GM23338 (cell line): ENCODE data around the gene CMKLR1. TPM values are rescaled to one million over a fixed set of nuclear protein-coding genes. Genes with fewer than 3 reads are reported as not detected.

Source experiments
- ATAC-seq: fragments of 200-7000 bp; cut with Tn5 transposase; 3 replicates; pipeline ENCODE4 v1.9.1; 2020
- DNase-seq: peaks from one replicate; pipeline ENCODE4 v3.0.0-alpha.2; 2015; ENCODE audit warnings: low spot score
- H2AFZ ChIP-seq: fragments of 200-600 bp; sonication (generic); 2 replicates; pipeline ENCODE4 v1.8.0; 2016; ENCODE audit warnings: antibody characterized with exemption, mild to moderate bottlenecking, moderate library complexity
- H3F3A ChIP-seq: fragments of 200-600 bp; sonication (generic); replicated peaks from 2 replicates; pipeline ENCODE4 v1.8.0; 2017; ENCODE audit warnings: antibody characterized with exemption, mixed run types, low read depth
- H3K27ac ChIP-seq: fragments of 200-600 bp; sonication (generic); 2 replicates; pipeline ENCODE4 v1.6.1; 2016; ENCODE audit warnings: low read depth
- H3K27me3 ChIP-seq: fragments of 200-600 bp; sonication (generic); 2 replicates; pipeline ENCODE4 v1.8.0; 2016; ENCODE audit warnings: mild to moderate bottlenecking, mixed run types, moderate library complexity; ENCODE audit not compliant: insufficient read depth
- H3K36me3 ChIP-seq: fragments of 200-600 bp; sonication (generic); 2 replicates; pipeline ENCODE4 v1.8.0; 2016; ENCODE audit warnings: mild to moderate bottlenecking; ENCODE audit not compliant: insufficient read depth
- H3K4me1 ChIP-seq: fragments of 200-600 bp; sonication (generic); 2 replicates; pipeline ENCODE4 v1.8.0; 2016; ENCODE audit warnings: mild to moderate bottlenecking, moderate library complexity; ENCODE audit not compliant: insufficient read depth
- H3K4me2 ChIP-seq: fragments of 200-600 bp; sonication (generic); 2 replicates; pipeline ENCODE4 v1.7.1; 2017; ENCODE audit warnings: mixed run types
- H3K4me3 ChIP-seq: fragments of 200-600 bp; sonication (generic); 2 replicates; pipeline ENCODE4 v1.6.1; 2016; ENCODE audit warnings: mixed run types
- H3K79me2 ChIP-seq: fragments of 200-600 bp; sonication (generic); replicated peaks from 2 replicates; pipeline ENCODE4 v1.8.0; 2017; ENCODE audit warnings: mild to moderate bottlenecking; ENCODE audit not compliant: insufficient read depth
- H3K9me2 ChIP-seq: fragments of 200-600 bp; sonication (generic); 2 replicates; pipeline ENCODE4 v1.8.0; 2017; ENCODE audit not compliant: insufficient read depth
- H4K20me1 ChIP-seq: fragments of 200-600 bp; sonication (generic); replicated peaks from 2 replicates; pipeline ENCODE4 v1.8.0; 2017; ENCODE audit warnings: mild to moderate bottlenecking; ENCODE audit not compliant: insufficient read depth
- H3K27ac Mint-ChIP-seq: 2 replicates; pipeline ENCODE4 v1.8.0; 2020; ENCODE audit warnings: inconsistent platforms, mild to moderate bottlenecking, moderate library complexity, mixed read lengths
- H3K27me3 Mint-ChIP-seq: 3 replicates; pipeline ENCODE4 v1.8.0; 2022; ENCODE audit warnings: low read depth, mild to moderate bottlenecking, moderate library complexity, mixed read lengths, inconsistent platforms; ENCODE audit not compliant: insufficient read depth, poor library complexity
- H3K36me3 Mint-ChIP-seq: 3 replicates; pipeline ENCODE4 v1.8.0; 2021; ENCODE audit warnings: low read depth, mild to moderate bottlenecking, inconsistent platforms, moderate library complexity, mixed read lengths
- H3K4me1 Mint-ChIP-seq: 3 replicates; pipeline ENCODE4 v1.8.0; 2020; ENCODE audit warnings: mild to moderate bottlenecking, inconsistent platforms, mixed read lengths
- H3K4me3 Mint-ChIP-seq: 3 replicates; pipeline ENCODE4 v1.8.0; 2021; ENCODE audit warnings: moderate library complexity, mild to moderate bottlenecking, inconsistent platforms, mixed read lengths
- H3K9me3 Mint-ChIP-seq: 3 replicates; pipeline ENCODE4 v1.8.0; 2020; ENCODE audit warnings: moderate library complexity, mild to moderate bottlenecking, inconsistent platforms, mixed read lengths
- CREB1 ChIP-seq: fragments of 250-450 bp; sonication (Bioruptor Pico); IDR thresholded peaks from 2 replicates; pipeline ENCODE4 v1.5.0; 2020; ENCODE audit warnings: low read depth, mild to moderate bottlenecking, moderate library complexity
- CTCF ChIP-seq, 2 experiments: fragments of 200-600 bp in 1 of 2; sonication (generic) in 1 of 2; conservative IDR thresholded peaks; 2 replicates each; pipeline versions ENCODE4 v1.5.1 to v1.6.1; 2016 to 2017; ENCODE audit warnings: antibody characterized with exemption in 2 of 2, low read depth in 2 of 2, mild to moderate bottlenecking in 2 of 2, moderate library complexity in 1 of 2
- ETS1 ChIP-seq: IDR thresholded peaks from 2 replicates; pipeline ENCODE4 v1.6.1; 2016; ENCODE audit warnings: antibody characterized with exemption
- EZH2 ChIP-seq: fragments of 200-600 bp; sonication (generic); IDR thresholded peaks from one replicate; pipeline ENCODE4 v1.8.0; 2017; ENCODE audit warnings: antibody characterized with exemption, mild to moderate bottlenecking, low read depth; ENCODE audit not compliant: unreplicated experiment
- EZH2phosphoT487 ChIP-seq: fragments of 200-600 bp; sonication (generic); IDR thresholded peaks from one replicate; pipeline ENCODE4 v1.8.1; 2018; ENCODE audit warnings: antibody characterized with exemption; ENCODE audit not compliant: unreplicated experiment
- JUNB ChIP-seq: IDR thresholded peaks from one replicate; pipeline ENCODE4 v1.6.1; 2016; ENCODE audit warnings: antibody characterized with exemption; ENCODE audit not compliant: unreplicated experiment
- NANOG ChIP-seq: IDR thresholded peaks from 2 replicates; pipeline ENCODE4 v1.6.1; 2016; ENCODE audit warnings: antibody characterized with exemption, borderline replicate concordance
- POLR2AphosphoS5 ChIP-seq: IDR thresholded peaks from 2 replicates; pipeline ENCODE4 v1.6.1; 2016; ENCODE audit warnings: antibody characterized with exemption, low read depth
- REST ChIP-seq: IDR thresholded peaks from one replicate; pipeline ENCODE4 v1.6.1; 2018; ENCODE audit warnings: antibody characterized with exemption; ENCODE audit not compliant: unreplicated experiment
- STAT1 ChIP-seq: IDR thresholded peaks from one replicate; pipeline ENCODE4 v1.6.1; 2016; ENCODE audit warnings: antibody characterized with exemption; ENCODE audit not compliant: unreplicated experiment
- ZNF114 ChIP-seq: fragments of 250-450 bp; sonication (Bioruptor Pico); IDR thresholded peaks from 2 replicates; pipeline ENCODE4 v1.5.0; 2020; ENCODE audit warnings: mild to moderate bottlenecking, moderate library complexity
- ZNF331 ChIP-seq: fragments of 250-450 bp; sonication (Bioruptor Pico); IDR thresholded peaks from 2 replicates; pipeline ENCODE4 v1.5.0; 2020; ENCODE audit warnings: low read depth, mild to moderate bottlenecking, moderate library complexity
- ZNF462 ChIP-seq: fragments of 250-450 bp; sonication (Bioruptor Pico); IDR thresholded peaks from 2 replicates; pipeline ENCODE4 v1.5.0; 2020; ENCODE audit warnings: mild to moderate bottlenecking, moderate library complexity
- polyA plus RNA-seq: library from polyadenylated mRNA; unstranded; fragments of >200 nt; fragmentation: Nextera tagmentation; extraction: Ambion mirVana; gene quantifications from 2 replicates; pipeline ENCODE4 v1.2.1, GENCODE V29; 2016
- total RNA-seq: library from RNA; depleted of rRNA; stranded (reverse); fragments of >200 nt; shearing (Covaris generic); gene quantifications from 2 replicates; pipeline ENCODE4 v1.2.3, GENCODE V29; 2014

The CMKLR1 gene
- total and polyA plus RNA-seq, 2 experiments from 2014 or later: 0.40 to 2.6 TPM

- no peaks in the 10 kb centered on the region for H3K9me3 Mint-ChIP-seq
- no peak for ATAC-seq
These were observed 14.6 kb downstream of the CMKLR1 start for GRCh38 chr12:108324351-108325017.

More at GRCh38 chr12:108324351-108325017, 14.6 kb downstream of the CMKLR1 start:
- H3F3A ChIP-seq: no peaks in the 10 kb centered on the region
- no peaks in the 10 kb centered on the region for H4K20me1 ChIP-seq
- H3K36me3 Mint-ChIP-seq: no peaks in the 10 kb centered on the region
- peaks cover 5% of the 10 kb centered on the region for H3K27me3 Mint-ChIP-seq
- TF ChIP-seq ETS1 (no peak), NANOG (no peak), ZNF331 (no peak), CTCF (conservative IDR thresholded peaks at IDR 0.05; ENCODE audit: low read depth in 2 of 2) (no peak), EZH2phosphoT487 (no peak), REST (no peak), EZH2 (no peak), CREB1 (no peak), ZNF462 (CRISPR knock-in tag) (no peak), ZNF114 (CRISPR knock-in tag) (no peak), POLR2AphosphoS5 (no peak), STAT1 (no peak), JUNB (no peak)
- peaks cover 21% of the 10 kb centered on the region for H3K4me1 Mint-ChIP-seq
- H2AFZ ChIP-seq: no peak overlapping the region
- no peak overlapping the region for H3K27ac ChIP-seq
- no peak overlapping the region for H3K4me2 ChIP-seq
- H3K36me3 ChIP-seq: no peaks in the 10 kb centered on the region
- H3K4me1 ChIP-seq: peaks cover 24% of the 10 kb centered on the region
- no peaks in the 10 kb centered on the region for H3K27me3 ChIP-seq
- H3K4me3 Mint-ChIP-seq: no peak overlapping the region
- H3K27ac Mint-ChIP-seq: no peak overlapping the region
- no peak for DNase-seq
- no peak overlapping the region for H3K4me3 ChIP-seq
- no peaks in the 10 kb centered on the region for H3K79me2 ChIP-seq
- H3K9me2 ChIP-seq: no peaks in the 10 kb centered on the region
